HG02759 (cell line): ENCODE measurements around the gene URM1.
A peak's percentile ranks its signal among the peaks of the same experiment; 100 is the strongest.
"Not testable (repeated sequence)": the region's sequence is repeated elsewhere in the genome, so short reads cannot be mapped to it uniquely, and the experiment has no call there.

Source experiments
- ATAC-seq: cut with Tn5 transposase; IDR thresholded peaks from one replicate; pipeline ENCODE4 v1.9.1; 2021; ENCODE audit warnings: mild to moderate bottlenecking, moderate library complexity; ENCODE audit not compliant: unreplicated experiment

URM1 gene

DNA sequence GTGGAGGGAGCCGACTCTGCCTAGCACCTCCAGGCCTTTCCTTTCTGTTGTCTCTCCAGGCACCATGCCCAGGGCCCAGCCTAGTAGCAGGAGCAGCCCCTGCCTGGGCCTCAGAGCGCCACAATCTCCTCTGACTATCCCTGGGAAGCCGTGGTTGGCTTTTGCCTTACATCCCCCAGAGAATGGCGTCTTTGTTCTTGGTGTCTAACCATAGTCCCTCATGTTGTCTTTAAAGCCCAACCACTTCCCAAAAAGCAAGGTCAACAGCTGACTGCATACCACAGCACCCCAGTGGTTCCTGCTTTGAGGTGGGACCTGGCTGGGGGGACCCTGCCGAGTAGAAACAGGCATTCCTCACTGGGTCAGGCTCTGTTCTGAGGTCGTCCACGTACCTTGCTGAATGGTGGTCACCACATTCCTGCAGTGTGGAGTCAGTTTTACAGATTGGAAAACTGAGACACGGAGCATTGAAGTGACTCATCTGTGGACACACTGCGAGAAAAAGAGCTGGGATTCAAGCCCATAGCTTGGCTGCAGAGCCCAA lies 35.7 kb downstream of the URM1 start:
- no peak for ATAC-seq

DNA sequence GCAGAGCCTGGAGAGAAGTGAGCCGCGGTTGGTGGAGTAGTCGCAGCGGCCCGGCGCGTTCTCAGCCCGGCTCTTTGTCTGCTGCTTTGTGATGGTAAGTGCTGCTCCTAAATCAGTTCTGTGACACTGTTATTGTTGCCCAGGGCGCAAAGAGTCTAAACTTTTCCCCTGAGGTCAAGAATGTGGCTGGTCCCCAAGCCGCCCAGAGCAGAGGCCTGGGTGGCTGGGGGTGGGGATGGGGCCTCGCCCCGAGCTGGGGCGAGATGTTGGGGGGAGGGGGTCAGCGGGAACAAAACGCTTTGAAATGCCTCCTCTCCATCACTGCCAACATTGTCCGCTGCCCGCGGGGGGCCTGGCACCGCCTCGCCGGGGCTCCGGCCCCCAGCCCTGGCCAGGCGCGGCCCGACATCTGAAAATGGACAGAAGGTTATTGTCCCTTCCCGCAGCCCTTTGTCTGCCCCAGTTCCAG lies 37.8 kb downstream of the URM1 start:
- no peak for ATAC-seq

DNA sequence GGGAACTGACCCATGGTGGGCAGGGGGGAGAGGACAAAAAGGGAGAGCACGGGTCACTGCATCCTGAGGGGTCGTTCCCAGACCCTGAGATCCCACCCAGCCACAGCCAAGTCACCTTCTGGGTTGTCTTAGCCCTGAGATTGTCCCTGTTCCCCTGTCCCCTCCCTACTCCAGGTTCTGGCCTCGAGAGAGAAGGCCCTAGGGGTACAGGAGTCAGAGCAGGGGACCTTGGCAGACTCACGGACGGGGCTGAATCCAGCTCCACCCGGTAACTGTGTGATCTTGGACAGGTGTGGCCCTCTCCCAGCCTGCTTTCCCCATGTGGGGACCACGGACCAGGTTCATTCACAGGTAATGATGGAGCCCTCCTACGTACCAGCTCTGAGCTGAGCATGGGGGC lies 38.3 kb downstream of the URM1 start:
- ATAC-seq: no peak

DNA sequence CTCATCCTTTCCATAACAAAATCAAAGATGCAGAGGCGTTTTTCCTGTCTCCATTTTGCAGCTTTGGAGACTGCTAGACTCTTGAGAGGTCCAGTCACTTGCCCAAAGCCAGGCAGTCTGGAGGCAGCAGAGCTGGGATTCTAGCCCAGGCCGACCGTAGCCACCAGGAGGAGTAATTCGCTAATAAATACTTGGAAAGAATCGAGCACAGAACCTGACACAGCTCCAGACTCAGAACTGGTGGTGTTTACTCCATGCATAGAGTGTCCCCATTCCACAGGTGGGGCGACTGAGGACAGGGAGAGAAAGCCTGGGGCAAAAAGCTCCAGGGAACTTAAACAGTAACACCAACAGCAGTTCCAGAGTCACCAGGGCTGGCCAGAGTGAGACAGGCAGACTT lies 38.8 kb downstream of the URM1 start:
- ATAC-seq: no peak

DNA sequence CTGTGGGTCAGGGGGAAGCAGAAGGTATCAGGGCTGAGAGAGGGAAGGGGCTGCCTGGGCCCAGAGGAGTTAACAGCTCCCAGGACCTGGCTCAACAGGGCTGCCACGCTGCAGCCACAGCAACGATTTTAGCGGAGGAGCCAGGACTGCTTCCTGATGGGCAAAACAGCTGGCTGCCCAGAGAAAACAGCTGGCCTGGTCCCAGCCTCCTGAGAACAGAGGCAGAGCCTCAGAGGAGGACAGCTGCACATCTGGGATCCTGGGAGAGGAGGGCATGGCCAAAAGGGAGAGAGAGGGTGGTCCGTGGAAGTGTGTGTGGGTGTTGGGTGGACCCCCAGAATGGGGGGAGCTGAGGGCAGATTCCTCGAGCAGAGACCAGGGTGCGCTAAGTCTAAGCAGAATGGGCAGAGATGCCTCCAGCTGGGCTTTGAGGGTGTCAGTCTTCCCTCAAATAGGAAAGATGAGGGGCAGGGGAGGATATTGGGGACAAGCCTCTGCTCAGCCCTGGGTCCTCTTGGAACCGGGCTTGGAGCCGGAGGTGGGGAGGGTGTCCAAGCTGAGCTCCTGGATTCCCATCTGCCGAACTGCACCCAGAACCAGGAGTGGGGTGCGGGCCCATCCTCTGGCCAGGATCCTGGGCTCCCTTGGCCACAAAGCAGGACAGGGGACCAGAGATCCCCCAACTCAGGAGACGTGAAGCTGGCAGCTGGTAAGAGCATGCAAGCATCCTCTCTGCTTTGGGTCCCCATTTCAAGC lies 40.4 kb downstream of the URM1 start:
- no peak for ATAC-seq

DNA sequence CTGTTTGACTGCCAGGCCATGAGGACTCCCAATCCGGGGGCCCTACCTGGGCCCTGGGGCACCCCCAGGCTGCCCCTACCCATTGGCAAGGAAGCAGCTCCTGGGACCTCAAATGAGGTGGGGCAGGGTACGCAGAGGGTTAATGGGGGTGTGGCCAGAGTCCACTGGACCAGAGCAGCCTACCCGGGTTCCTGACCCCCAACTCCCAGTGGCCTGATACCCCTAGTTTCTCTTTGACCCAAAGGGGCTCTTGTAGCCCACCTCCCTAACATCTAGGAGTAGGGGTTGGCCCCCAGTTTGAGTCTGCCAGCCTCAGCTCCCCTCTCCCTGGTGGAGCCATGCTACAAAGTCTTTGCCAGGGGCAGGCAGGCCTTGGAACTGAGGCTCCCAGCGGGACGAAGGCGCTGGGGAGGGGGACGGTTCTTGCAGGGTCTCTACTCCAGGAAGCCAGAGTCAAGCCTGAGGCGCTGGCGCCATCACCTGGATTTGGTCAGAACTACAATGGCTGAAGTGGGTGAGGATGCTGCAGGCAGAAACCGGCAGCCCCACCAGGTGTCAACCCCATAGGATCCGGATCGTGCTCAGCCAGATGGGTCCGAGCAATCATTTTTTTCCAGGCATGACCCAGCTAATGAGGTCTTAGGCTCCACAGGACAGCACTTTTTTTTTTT lies 41.1 kb downstream of the URM1 start:
- no peak for ATAC-seq

DNA sequence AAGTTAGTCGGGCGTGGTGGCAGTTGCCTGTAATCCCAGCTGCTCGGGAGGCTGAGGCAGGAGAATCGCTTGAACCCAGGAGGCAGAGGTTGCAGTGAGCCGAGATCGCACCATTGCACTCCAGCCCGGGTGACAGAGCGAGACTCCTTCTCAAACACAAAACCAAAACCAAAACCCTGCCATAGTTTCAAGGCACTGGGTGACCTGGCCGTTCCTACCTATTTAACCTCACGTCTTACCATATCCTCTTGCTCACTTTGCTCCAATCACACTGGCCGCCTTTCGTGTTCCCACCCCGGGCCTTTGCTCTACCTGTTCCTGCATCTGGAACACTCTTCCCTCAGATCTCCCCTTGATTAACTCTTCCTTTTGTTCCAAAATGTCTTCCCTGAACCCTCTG lies 42.6 kb downstream of the URM1 start:
- ATAC-seq: not testable (repeated sequence)

DNA sequence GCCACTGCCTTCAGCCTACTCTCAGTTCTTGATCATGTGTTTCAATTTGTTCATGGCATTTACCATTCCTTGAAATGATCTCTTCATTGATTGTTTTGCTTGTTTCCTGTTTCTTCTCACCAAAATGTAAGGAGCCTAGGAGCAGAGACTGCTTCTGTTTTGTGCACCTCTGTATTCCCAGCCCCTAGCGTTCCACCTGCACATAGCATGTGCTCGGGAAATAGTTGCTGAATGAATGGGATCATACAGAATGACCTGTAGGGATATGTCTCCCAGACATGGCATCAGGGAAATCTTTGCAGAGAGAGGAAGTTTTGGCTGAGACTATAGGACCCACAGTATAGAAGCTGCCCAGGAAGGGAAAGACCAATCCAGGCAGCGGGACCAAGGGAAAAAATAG lies 43.3 kb downstream of the URM1 start:
- no peak for ATAC-seq

DNA sequence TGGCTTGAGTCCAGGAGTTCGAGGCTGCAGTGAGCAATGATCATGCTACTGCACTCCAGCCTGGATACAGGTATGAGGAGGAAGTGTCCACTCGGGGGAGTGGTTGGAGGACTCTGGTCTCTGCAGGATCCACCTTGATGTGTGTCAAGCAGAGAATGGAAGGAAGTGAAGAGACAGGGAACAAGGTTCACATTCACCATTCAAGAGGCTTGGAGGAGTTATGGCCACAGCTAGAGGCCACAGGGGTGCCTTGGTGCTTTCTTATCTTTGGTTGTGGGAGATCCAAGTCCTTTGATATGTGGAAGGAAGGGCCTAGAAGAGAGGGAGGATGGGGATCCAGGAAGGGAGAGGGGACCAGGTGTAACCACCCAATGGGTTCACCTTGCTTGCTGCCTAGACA lies 44.1 kb downstream of the URM1 start:
- ATAC-seq: no peak

DNA sequence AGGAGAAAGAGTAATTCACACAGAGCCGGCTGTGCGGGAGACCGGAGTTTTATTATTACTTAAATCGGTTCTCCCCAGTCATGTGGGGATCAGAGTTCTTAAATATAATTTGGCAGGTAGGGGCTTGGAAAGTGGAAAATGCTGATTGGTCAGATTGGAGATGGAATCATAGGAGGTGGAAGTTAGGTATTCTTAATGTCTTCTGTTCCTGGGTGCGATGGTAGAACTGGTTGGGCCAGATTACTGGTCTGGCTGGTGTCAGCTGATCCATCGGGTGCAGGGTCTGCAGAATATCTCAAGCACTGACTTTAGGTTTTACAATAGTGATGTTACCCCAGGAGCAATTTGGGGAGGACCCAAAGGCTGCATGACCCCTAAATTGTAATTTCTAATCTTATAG lies 44.8 kb downstream of the URM1 start:
- no peak for ATAC-seq

DNA sequence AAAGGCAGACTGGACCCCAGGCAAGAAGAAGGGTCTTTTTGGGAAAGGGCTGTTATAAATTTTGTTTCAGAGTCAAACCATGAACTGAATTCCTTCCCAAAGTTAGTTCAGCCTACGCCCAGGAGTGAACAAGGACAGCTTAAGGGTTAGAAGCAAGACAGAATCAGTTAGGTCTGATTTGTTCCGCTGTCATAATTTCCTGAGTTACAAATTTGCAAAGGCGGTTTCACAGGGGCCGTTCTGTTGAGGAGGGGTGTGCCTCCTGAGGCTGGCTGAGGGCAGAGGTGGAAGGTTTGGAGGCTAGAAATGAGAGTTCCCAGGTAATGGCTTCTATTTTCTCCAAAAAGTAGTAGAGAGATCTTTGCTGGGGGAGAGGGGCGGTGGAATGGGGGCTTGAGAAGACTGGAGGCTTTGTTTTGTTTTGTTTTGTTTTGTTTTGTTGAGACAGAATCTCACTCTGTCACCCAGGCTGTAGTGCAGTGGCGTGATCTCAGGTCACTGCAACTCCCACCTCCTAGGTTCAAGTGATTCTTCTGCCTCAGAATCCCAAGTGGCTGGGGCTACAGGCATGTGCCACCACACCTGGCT lies 45.4 kb downstream of the URM1 start:
- no peak for ATAC-seq

DNA sequence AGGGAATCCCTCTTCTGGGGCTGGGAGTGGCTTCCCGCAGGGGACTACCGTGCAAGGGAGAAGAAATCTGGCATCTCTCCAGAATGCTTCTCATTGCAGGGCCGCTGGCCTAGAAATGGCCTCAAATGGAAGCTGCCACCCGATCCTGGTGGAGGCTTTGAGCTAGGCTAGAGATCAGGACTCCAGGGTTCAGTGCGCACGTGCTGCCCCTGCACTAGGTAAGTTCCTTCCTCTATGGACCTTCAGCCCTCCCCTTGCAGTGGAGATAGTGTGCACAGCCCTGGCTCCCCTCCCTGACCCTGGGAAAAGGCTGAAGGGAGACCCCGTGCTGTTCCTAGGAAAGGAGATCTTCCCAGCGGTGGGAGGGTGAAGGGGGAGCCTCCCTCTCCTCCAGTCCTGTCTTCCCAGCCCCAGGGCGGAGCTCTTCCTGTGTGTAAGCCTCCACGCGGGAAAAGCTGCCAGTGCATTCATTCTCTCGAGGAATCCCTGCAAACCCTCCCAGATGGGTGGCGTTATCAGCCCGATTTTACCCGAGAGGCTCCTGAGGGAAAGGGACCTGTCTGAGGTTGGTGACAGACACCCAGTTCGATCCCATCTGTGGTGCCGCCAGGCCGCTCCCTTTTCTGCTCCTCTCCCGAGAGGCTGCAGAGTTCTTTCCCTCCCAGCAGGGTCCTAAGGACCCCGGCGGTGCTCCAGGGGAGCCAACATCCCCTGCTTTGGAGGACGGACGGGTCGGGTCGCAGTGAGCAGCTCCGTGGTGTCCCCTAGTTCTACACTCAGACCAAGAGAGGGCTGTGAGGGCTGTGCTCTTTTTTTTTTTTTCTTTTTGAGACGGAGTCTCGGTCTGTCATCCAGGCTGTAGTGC lies 48.1 kb downstream of the URM1 start:
- no peak for ATAC-seq

DNA sequence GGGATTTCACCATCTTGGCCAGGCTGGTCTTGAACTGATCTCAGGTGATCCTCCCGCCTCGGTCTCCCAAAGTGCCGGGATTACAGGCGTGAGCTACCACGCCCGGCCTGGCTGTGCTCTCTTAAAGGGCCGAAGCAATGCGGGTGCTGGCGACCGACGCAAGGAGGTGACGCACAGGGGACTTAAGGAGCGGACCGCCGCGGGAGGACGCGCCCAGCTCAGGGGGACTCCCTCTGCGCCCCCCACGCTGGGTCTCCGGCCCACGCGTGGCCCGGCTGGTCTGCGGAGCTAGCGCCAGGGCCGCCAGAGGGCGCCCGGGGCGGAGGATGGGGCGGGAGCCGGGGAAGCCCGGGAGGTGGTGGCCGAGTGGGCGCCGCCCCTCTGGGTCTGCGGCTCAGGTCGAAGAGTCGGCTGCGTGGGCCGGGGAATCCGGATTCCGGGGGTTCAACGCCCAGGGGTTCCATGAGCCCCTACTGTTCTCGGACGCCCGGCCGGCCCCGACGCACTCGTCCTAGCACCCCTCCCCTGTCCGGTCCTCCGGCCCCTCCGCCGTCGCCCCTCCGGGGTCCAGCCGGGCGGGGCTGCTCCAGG lies 49.0 kb downstream of the URM1 start:
- peak; percentile 76 for ATAC-seq

DNA sequence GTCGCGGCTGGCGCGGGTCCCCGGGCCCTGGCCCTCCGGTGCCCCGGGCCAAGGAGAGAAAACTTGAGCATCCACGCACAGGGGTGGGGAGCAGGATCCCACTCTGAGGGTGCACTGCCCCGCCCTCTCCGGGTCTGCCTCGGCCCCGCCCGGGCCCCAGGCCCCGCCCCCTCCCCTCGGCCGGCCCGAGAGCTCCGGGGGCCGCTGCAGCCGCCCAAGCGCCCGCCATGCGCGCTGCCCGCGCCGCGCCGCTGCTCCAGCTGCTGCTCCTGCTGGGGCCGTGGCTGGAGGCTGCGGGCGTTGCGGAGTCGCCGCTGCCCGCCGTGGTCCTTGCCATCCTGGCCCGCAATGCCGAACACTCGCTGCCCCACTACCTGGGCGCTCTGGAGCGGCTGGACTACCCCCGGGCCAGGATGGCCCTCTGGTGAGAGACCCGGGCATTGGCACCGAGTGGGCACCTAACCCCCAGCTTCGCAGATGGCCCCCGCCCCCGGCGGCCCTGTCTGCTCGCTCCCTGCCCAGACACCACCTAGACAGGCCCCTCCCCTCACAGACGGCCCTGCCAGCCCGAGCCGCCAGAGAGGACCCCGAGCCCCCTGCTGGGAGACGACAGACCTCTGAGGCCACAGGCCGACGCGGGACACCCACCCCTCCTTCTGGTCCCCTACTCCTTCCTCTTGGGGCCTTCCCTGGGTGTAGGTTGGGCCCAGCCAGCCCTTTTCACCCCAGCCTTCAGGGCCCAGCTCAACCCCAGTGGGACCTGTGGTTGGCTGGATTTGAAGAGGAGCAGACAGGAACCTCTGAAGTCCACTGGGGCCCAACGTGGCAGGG lies 49.7 kb downstream of the URM1 start, which contains the start of gene CERCAM:
CERCAM (plus strand) TSS at position 207 of the 831 bp plus-strand sequence; CDS start at position 228, 21 bp downstream.
- ATAC-seq: peak; percentile 70

DNA sequence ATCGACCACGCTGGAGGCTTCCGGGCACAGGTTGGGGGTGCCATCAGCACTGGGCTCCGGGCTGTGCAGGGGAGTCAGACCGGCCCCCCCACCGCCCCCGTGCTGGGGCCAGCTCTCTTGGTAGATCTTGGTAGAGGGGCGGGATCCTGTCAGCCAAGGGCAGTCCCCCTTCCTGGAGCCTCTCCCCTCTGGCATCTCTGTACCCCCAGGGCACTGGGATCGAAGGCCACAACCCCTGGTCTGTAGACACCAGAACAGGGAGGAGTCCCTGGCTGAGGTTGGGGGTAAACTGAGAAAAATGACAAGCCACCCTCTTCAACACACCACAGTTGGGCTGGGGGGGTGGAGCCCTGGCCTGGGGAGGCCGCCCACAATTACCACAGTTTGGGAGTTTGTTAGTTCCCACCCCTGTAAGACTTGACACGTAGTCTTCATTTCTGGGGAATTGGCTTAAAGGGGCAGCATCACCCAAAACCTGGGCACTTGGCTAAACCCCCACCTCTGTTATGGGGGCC lies 50.4 kb downstream of the URM1 start:
- no peak for ATAC-seq

DNA sequence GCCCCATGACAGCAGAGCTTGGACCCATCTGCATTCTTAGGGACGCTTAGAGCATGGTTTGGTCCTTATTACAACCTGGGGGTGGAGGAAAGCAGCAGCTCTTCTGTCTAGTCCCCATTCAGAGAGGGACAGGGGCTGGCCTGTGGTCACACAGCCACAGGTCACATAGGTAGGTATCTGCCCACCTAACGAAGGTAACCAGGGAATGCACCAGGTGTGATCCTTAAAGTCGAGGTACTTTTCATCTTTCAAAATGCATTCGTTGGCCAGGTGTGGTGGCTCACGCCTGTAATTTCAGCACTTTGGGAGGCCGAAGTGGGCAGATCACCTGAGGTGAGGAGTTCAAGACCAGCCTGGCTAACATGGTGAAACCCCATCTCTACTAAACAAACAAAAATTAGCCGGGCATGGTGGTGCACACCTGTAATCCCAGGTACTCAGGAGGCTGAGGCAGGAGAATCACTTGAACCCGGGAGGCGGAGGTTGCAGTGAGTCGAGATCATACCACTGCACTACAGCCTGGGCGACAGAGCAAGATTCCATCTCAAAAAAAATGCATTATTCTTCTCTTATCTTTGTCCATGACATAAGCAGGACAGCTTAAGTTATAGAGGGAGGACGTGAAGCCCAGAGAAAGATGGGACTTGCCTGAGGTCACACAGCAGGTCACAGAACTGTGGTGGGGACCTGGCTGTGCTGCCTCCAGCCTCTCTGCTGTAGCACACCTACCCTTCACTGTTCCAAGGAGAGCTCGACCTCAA lies 51.0 kb downstream of the URM1 start:
- ATAC-seq: not testable (repeated sequence)

DNA sequence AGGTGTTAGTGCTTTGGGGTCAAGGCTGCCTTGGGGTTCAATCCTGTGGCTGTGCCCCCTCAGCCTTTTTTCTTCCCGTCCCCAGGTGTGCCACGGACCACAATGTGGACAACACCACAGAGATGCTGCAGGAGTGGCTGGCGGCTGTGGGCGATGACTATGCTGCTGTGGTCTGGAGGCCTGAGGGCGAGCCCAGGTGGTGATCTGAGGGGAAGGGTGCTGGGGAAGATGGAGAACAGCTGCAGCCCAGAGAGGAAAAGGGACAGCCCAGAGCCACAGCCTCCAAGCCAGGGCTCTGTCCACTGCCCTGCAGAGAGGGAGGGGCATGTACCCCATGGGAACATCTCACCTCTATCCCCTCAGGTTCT lies 51.6 kb downstream of the URM1 start:
- ATAC-seq: no peak

DNA sequence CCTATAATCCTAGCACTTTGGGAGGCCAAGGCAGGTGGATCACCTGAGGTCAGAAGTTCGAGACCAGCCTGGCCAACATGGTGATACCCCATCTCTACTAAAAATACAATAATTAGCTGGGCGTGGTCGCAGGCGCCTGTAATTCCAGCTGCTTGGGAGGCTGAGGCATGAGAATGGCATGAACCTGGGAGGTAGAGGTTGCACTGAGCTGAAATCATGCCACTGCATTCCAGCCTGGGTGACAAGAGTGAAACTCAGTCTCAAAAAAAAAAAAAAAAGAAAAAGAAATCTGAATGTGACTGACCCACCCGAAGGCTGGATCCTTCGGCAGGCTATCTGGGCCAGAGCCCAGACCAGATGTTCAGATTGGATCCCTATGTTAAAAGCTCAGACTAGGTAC lies 52.2 kb downstream of the URM1 start:
- ATAC-seq: not testable (repeated sequence)
